Lower leg skin (tissue), 3 donors: ENCODE results near the gene KIAA2012.

ENCODE experiments used
- POLR2A ChIP-seq, 2 donors: fragments of 450-650 bp; IDR thresholded peaks; one replicate each; pipeline ENCODE4 v1.6.1; 2016 to 2017; ENCODE audit warnings: antibody characterized with exemption in 2 of 2, mild to moderate bottlenecking in 1 of 2, moderate library complexity in 1 of 2
- TF ChIP-seq, protein P1 (sequence below), 3 donors: fragments of 450-650 bp; IDR thresholded peaks; one replicate each; pipeline ENCODE4 v1.5.1; 2016; ENCODE audit warnings: antibody characterized with exemption in 3 of 3, mild to moderate bottlenecking in 3 of 3, moderate library complexity in 2 of 3

DNA sequence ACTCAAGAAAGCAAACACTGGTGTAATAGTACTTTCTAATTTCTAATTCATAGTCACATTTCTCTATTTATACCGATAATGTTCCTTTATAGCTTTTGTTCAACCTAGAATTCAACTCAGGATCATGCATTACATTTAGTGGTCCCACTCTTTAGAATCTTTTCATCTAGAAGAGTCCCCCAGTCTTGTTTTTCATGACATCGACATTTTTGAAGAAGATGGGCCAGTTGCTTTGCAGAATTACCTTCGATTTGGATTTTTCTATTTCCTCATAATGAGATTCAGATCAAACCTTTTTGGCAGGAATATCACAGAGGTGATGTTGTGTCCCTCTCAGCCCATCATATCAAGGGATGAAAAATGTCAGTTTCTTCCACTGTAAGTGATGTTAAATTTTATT is 35.3 kb downstream of the KIAA2012 start:
- TF ChIP-seq, protein P1, sequence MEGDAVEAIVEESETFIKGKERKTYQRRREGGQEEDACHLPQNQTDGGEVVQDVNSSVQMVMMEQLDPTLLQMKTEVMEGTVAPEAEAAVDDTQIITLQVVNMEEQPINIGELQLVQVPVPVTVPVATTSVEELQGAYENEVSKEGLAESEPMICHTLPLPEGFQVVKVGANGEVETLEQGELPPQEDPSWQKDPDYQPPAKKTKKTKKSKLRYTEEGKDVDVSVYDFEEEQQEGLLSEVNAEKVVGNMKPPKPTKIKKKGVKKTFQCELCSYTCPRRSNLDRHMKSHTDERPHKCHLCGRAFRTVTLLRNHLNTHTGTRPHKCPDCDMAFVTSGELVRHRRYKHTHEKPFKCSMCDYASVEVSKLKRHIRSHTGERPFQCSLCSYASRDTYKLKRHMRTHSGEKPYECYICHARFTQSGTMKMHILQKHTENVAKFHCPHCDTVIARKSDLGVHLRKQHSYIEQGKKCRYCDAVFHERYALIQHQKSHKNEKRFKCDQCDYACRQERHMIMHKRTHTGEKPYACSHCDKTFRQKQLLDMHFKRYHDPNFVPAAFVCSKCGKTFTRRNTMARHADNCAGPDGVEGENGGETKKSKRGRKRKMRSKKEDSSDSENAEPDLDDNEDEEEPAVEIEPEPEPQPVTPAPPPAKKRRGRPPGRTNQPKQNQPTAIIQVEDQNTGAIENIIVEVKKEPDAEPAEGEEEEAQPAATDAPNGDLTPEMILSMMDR (IDR thresholded peaks at IDR 0.05), result no peak
- TF ChIP-seq POLR2A (IDR thresholded peaks at IDR 0.05), result no peak
